ENCODE data around the gene GNG12. TPM values are rescaled to one million over a fixed set of nuclear protein-coding genes. Genes with fewer than 3 reads are reported as not detected.

The GNG12 gene
- total and polyA plus RNA-seq, 9 of the 15 experiments (the other 6 are each of a cell fraction or from before 2014, with no cell fraction given), result 2.6 to 6.0 (median 4.1) TPM

DNA sequence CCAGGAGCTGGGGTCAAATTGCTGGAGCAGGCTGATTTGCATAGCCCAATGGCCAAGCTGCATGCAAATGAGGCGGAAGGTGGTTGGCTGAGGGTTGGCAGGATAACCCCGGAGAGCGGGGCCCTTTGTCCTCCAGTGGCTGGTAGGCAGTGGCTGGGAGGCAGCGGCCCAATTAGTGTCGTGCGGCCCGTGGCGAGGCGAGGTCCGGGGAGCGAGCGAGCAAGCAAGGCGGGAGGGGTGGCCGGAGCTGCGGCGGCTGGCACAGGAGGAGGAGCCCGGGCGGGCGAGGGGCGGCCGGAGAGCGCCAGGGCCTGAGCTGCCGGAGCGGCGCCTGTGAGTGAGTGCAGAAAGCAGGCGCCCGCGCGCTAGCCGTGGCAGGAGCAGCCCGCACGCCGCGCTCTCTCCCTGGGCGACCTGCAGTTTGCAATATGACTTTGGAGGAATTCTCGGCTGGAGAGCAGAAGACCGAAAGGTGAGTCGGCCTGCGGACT lies 148.2 kb downstream of the GNG12 start, which contains the start of gene GADD45A (continued):
- TF ChIP-seq ZFP36 (IDR thresholded peaks at IDR 0.05; ENCODE audit: low read depth, low read length, partially characterized antibody) (no peak), DDX20 (tag; IDR thresholded peaks at IDR 0.05; ENCODE audit: low read depth) (no peak), PPARD (CRISPR knock-in tag; IDR thresholded peaks at IDR 0.05) (no peak), ZNF518B (CRISPR knock-in tag; IDR thresholded peaks at IDR 0.05) (no peak), RBM39 (optimal IDR thresholded peaks at IDR 0.05; ENCODE audit: low read depth, low read length) (no peak), ZNF668 (CRISPR knock-in tag; IDR thresholded peaks at IDR 0.05) (no peak), ZNF134 (CRISPR knock-in tag; conservative IDR thresholded peaks at IDR 0.05) (no peak), ZBTB11 (CRISPR knock-in tag; IDR thresholded peaks at IDR 0.05) (no peak; a peak in 1 of 6 replicates), NR3C1 (CRISPR knock-in tag; IDR thresholded peaks at IDR 0.05) (peak; percentile 86), ZNF696 (CRISPR knock-in tag; conservative IDR thresholded peaks at IDR 0.05) (no peak), DNMT1 (IDR thresholded peaks at IDR 0.05) (no peak), TRIM28 (IDR thresholded peaks at IDR 0.05) (no peak)
- TF ChIP-seq, protein P1, sequence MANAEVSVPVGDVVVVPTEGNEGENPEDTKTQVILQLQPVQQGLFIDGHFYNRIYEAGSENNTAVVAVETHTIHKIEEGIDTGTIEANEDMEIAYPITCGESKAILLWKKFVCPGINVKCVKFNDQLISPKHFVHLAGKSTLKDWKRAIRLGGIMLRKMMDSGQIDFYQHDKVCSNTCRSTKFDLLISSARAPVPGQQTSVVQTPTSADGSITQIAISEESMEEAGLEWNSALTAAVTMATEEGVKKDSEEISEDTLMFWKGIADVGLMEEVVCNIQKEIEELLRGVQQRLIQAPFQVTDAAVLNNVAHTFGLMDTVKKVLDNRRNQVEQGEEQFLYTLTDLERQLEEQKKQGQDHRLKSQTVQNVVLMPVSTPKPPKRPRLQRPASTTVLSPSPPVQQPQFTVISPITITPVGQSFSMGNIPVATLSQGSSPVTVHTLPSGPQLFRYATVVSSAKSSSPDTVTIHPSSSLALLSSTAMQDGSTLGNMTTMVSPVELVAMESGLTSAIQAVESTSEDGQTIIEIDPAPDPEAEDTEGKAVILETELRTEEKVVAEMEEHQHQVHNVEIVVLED (CRISPR knock-in tag; IDR thresholded peaks at IDR 0.05), result no peak
- TF ChIP-seq, protein P2, sequence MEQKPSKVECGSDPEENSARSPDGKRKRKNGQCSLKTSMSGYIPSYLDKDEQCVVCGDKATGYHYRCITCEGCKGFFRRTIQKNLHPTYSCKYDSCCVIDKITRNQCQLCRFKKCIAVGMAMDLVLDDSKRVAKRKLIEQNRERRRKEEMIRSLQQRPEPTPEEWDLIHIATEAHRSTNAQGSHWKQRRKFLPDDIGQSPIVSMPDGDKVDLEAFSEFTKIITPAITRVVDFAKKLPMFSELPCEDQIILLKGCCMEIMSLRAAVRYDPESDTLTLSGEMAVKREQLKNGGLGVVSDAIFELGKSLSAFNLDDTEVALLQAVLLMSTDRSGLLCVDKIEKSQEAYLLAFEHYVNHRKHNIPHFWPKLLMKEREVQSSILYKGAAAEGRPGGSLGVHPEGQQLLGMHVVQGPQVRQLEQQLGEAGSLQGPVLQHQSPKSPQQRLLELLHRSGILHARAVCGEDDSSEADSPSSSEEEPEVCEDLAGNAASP (IDR thresholded peaks at IDR 0.05), result no peak
- TF ChIP-seq, protein P3, sequence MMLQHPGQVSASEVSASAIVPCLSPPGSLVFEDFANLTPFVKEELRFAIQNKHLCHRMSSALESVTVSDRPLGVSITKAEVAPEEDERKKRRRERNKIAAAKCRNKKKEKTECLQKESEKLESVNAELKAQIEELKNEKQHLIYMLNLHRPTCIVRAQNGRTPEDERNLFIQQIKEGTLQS (IDR thresholded peaks at IDR 0.05), result no peak
- TF ChIP-seq, protein P3 (CRISPR knock-in tag; conservative IDR thresholded peaks at IDR 0.05), result peak; percentile 51; the same call in 1 of the 2 replicates

Measured in K562 (cell line).